ENCODE results near the gene CLPTM1L.
"Not testable (repeated sequence)": the region's sequence is repeated elsewhere in the genome, so short reads cannot be mapped to it uniquely, and the experiment has no call there.

CLPTM1L gene

DNA sequence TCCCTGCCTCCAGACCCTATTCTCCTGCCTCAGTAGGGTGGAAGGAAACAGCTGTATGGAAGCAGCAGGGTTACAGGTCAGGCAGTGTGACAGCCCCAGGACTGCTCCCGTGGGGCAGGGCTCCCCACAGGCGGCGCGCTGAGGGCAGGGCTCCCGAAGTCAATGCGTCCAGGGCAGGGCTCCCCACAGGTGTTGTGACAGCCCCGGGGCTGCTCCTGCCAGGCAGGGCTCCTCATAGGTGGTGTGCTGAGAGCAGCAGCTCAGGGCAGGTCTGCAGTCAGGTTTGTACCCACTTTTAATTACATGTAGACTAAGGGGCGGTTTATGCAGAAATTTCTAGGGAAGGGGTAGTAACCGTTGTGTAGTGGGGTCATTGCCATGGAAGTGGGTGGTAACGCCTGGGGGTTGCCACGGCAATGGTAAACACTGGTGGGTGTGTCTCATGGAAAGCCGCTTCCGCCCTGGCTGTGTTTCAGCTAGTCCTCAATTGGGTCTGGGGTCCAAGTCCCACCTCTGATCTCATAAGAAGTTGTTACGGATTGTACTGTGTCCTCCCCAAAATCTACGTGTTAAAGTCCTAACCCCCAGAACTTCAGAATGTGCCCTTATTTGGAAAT is 33.4 kb downstream of the CLPTM1L start:
- no peak for DNase-seq

DNA sequence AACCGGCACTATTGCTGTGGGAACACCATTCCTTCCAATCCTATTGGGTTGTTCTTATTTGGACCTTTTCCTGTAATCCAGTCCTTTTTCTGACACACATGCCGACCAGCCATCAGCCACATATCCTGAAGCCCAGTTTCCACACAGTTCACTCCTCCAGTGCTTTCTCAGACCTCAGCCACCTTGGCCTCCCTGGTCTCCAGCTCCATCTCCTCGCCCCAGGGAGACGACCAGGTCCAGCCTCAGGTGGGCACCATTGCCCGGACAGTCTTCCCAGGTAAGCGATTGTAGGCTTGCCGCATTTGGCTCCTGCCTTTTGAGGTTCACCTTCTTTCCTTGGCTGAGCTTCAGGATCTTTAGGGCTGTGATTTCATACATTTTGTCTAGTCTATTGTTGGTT is 34.8 kb downstream of the CLPTM1L start:
- DNase-seq, result no peak

DNA sequence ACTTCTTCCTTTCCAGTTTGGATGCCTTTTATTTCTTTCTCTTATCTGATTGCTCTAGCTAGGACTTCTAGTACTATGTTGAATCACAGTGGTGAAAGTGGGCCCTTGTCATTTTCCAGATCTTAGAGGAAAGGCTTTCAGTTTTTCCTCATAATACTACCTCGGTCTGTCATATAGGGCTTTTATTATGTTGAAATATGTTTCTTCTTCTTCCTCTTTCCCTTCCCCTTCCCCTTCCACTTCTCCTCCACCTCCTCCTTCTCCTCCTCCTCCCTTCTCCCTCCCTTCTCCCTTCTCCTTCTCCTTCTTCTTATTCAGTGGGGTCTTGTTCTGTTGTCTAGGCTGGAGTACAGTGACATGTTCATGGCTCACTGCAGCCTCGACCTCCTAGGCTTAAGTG is 40.9 kb downstream of the CLPTM1L start:
- no peak for DNase-seq

DNA sequence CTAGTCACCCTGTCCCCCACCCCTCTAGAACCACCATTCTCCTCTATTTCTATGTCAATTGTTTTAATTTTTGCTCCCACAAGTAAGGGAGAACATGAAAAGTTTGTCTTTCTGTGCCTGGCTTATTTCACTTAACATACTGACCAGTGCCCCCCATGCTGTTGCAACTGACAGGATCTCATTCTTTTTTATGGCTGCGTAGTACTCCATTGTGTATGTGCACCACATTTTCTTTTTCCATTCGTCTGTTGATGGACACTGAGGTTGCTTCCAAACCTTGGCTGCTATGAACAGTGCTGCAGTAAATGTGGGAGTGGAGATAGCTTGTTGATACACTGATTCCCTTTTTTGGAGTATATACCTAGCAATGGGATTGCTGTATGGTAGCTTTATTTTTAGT is 42.6 kb downstream of the CLPTM1L start:
- DNase-seq, result no peak

DNA sequence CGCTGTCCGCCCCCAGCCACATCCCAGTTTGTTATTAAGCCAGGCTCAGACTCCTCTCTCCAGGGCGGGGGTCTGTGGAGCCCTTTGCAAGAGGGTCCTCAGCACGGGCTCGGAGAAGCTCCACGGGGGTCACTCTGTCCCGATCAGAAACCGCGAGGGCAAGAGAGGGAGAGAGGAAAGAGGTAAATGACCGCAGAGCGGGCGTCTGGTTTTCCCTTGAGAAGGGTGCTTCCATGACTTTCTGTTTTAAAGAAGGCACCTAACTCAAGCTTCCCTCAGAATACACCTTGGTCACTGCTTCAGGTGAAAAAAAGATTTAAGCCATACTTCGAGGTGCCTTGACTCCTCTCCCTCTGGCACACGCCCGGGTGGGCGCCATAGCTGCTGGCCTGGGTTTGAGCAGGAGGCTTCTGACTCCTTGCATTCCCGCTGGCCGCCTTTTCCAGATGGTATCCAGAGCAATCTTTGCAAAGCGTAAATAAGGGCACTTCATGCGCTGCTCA is 44.3 kb downstream of the CLPTM1L start:
- no peak for DNase-seq

DNA sequence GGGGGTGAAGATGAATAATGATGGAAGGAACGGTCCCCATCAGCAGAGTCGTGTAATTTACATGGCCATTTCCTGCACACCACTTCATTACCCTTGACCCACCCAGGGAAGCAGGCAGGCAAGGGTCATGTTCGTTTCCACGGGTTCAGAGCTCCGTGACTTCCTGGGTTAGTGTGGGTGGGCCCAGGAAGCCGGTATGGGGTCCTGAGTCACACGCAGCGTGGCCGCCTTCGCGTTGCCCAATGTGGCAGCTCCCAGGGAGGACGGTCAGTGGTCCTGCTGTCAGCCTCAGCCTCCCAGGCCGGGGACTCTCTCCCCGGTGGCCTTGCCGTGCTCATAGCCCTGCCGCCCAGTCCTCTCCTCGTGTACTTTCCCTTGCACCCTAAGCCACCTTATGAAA is 44.9 kb downstream of the CLPTM1L start:
- DNase-seq, result no peak

DNA sequence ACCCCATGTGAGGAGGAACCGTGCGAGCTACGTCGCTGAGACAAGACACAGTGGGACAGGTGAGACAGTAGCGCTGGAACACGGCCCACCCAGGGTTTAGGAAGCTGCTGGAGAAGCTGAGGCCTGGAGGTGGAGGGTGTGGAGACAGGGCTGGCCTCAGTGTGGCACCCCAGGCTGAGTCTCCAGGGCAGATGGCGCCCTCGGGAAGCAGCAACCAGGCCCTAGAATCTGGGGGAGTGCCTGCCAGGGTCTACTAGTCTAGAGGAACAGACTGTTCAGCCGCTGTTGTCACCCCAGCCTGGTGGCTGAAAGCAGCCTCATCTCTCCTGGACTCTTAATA is 45.4 kb downstream of the CLPTM1L start:
- no peak for DNase-seq

DNA sequence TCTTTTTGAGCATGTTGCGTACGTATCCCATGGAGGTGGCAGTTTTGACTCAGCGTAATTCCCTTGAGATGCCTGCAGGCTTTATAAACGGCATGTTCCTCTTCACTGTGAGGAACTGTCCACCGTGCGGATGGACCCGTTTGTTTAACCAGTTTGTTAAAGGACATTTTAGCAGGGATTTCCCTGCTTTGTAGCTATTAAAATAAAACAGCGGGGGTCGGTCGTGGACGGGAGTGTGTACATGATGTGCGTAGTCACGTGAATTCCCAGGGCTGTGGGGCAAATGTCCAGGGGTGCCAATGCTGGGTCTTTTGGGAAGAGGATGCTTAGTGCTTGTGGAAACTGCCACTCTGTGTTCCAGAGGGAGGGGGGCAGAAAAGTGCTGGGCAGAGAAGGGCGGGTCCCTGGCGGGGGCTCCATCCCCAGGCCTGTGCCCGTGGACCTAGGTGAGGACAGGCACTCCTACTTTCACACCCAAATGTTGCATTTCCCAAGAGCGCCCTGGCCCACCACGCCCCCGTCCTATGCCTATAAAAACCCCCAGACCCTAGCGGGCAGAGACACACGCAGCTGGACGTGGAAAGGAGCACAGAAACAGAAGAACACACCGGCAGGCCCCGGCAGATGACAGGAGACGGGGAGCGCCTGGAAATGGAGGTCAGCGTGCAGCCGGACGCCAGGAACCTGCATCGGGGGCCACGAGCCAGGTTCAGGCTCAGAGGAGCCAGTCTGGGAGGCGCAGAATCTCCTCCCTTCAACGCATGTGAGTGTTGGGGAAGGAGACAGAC is 46.0 kb downstream of the CLPTM1L start:
- no peak for DNase-seq

DNA sequence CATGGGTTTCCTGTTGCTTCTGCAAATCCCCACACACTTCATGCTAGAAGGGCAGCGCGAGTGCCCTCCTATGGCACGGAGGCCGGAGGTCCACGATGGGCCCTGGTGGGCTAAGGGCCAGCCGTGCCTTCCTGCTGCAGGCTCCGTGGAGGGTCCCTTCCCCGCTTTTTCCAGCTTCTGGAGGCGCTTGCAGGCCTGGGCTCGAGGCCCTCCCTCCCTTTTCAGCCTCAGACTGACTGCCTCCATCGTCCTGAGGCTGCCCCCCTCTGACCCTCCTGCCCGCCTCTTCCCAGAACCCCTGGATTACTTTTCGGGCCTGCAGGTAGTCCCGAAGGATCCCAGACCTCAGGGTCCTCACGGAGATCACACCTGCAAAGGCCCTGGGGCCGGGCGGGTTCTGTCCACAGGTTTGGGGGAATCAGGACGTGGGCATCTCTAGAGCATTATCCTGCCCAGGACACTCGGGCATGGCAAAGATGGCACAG is 46.8 kb downstream of the CLPTM1L start:
- no peak for DNase-seq

DNA sequence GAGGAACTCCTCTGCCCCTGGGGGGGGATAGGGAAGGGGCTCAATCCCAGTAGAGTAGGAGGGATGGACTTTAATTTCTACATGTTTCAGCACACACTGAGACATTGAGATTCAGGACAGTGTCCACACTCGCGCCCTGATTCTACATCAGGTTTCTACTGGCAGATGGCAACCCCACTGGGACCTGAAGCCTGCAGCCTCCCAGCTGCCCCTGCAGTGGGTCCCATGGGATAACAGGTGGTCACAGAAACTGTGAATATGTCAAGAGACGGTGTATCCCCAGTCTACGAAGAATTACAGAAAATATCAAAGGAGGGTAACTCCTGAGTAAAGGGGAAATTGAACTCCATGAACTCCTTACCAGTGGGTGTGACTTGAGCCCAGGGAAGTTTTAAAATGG is 47.7 kb downstream of the CLPTM1L start:
- no peak for DNase-seq

DNA sequence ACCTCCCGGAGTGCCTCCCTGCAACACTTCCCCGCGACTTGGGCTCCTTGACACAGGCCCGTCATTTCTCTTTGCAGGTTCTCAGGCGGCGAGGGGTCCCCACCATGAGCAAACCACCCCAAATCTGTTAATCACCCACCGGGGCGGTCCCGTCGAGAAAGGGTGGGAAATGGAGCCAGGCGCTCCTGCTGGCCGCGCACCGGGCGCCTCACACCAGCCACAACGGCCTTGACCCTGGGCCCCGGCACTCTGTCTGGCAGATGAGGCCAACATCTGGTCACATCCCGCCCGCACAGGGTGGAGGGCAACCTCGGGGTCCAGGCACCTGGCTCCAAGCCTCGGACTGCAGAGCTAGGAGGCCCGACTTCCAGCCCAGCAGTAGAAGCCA is 49.3 kb downstream of the CLPTM1L start:
- no peak for DNase-seq

DNA sequence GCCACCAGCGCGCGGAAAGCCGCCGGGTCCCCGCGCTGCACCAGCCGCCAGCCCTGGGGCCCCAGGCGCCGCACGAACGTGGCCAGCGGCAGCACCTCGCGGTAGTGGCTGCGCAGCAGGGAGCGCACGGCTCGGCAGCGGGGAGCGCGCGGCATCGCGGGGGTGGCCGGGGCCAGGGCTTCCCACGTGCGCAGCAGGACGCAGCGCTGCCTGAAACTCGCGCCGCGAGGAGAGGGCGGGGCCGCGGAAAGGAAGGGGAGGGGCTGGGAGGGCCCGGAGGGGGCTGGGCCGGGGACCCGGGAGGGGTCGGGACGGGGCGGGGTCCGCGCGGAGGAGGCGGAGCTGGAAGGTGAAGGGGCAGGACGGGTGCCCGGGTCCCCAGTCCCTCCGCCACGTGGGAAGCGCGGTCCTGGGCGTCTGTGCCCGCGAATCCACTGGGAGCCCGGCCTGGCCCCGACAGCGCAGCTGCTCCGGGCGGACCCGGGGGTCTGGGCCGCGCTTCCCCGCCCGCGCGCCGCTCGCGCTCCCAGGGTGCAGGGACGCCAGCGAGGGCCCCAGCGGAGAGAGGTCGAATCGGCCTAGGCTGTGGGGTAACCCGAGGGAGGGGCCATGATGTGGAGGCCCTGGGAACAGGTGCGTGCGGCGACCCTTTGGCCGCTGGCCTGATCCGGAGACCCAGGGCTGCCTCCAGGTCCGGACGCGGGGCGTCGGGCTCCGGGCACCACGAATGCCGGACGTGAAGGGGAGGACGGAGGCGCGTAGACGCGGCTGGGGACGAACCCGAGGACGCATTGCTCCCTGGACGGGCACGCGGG is 49.9 kb downstream of the CLPTM1L start, which contains the start of gene TERT:
Gene TERT (minus strand): TSS at position 234 of the 815 bp plus-strand sequence. CDS start 79 bp downstream, at position 155.
- peak; percentile 82 for DNase-seq

DNA sequence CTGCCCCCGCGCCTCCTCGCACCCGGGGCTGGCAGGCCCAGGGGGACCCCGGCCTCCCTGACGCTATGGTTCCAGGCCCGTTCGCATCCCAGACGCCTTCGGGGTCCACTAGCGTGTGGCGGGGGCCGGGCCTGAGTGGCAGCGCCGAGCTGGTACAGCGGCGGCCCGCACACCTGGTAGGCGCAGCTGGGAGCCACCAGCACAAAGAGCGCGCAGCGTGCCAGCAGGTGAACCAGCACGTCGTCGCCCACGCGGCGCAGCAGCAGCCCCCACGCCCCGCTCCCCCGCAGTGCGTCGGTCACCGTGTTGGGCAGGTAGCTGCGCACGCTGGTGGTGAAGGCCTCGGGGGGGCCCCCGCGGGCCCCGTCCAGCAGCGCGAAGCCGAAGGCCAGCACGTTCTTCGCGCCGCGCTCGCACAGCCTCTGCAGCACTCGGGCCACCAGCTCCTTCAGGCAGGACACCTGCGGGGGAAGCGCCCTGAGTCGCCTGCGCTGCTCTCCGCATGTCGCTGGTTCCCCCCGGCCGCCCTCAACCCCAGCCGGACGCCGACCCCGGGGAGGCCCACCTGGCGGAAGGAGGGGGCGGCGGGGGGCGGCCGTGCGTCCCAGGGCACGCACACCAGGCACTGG is 50.6 kb downstream of the CLPTM1L start:
- DNase-seq, result no peak

DNA sequence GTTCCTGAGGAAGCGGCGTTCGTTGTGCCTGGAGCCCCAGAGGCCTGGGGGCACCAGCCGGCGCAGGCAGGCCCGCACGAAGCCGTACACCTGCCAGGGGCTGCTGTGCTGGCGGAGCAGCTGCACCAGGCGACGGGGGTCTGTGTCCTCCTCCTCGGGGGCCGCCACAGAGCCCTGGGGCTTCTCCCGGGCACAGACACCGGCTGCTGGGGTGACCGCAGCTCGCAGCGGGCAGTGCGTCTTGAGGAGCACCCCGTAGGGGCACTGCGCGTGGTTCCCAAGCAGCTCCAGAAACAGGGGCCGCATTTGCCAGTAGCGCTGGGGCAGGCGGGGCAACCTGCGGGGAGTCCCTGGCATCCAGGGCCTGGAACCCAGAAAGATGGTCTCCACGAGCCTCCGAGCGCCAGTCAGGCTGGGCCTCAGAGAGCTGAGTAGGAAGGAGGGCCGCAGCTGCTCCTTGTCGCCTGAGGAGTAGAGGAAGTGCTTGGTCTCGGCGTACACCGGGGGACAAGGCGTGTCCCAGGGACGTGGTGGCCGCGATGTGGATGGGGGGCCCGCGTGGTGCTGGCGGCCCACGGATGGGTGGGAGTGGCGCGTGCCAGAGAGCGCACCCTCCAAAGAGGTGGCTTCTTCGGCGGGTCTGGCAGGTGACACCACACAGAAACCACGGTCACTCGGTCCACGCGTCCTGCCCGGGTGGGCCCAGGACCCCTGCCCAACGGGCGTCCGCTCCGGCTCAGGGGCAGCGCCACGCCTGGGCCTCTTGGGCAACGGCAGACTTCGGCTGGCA is 51.3 kb downstream of the CLPTM1L start:
- no peak for DNase-seq

DNA sequence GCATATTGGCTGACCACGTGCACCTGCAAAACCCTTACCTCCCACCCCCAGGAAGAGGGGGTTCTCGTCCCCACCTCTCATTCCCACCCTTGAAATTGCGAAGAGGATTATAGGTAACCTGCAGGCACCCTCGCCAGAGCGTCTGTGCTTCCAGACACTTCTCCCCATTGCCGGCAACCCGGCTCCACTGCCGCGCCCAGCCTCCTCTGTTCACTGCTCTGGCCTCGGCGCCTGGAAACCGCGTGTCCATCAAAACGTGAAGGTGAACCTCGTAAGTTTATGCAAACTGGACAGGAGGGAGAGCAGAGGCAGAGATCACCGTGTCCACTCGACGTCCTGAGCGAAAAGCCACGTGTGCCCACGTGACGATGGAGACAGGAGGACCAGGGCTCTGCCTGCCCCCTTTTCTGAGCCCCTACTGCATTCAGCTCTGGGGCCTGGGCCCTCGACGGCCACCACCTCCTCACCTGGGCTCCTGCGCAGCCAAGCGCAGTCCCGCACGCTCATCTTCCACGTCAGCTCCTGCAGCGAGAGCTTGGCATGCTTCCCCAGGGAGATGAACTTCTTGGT is 52.0 kb downstream of the CLPTM1L start:
- no peak for DNase-seq

DNA sequence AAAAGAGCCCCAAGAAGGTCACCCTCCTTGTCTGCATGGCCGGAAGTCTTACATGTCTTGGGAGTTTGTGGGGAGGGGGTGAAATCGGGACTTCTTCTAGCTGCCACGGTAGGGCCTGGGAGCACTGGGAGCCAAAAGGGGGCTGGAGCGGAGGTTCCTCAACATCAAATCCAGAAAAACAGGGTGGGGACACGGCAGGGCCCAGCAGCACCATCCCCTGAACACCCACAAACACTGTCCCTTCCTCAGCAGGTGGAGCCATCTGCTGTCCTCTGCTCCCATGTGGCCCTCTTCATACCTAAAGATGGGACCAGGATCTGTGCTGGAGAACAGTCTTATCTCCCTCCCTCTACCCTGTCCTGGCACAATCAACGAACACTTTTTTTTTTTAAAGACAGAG is 52.8 kb downstream of the CLPTM1L start:
- DNase-seq, result no peak

DNA sequence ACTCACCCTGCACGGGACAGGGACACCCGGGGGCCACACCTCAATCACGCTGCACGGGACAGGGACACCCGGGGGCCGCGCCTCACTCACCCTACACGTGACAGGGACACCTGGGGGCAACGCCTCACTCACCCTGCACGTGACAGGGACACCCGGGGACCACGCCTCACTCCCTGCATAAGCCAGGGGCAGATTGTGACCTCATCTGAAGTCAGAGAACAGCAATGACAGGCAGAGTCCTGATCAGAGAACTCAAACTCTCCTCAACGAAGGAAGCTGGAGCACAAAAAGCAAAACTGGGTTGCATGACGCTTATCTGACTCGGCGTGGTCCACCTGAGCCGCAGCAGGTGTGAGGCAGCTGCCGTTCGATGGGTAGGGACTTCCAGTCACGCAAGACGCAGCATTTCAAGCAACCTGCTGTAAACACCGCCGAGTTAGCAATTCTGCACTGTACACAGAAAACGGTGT is 53.3 kb downstream of the CLPTM1L start:
- no peak for DNase-seq

DNA sequence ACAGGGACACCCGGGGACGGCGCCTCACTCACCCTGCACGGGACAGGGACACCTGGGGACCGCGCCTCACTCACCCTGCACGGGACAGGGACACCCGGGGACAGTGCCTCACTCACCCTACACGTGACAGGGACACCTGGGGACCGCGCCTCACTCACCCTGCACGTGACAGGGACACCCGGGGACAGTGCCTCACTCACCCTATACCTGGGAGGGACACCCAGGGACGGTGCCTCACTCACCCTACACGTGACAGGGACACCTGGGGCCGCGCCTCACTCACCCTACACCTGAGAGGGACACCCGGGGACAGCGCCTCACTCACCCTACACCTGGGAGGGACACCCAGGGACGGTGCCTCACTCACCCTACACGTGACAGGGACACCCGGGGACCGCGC is 53.9 kb downstream of the CLPTM1L start:
- DNase-seq, result not testable (repeated sequence)

DNA sequence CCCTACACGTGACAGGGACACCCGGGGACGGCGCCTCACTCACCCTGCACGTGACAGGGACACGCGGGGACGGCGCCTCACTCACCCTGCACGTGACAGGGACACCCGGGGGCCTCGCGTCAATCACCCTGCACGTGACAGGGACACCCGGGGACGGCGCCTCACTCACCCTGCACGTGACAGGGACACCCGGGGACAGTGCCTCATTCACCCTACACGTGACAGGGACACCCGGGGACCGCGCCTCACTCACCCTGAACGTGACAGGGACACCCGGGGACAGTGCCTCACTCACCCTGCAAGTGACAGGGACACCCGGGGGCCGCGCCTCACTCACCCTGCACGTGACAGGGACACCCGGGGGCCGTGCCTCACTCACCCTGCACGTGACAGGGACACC is 55.3 kb downstream of the CLPTM1L start:
- DNase-seq, result not testable (repeated sequence)

DNA sequence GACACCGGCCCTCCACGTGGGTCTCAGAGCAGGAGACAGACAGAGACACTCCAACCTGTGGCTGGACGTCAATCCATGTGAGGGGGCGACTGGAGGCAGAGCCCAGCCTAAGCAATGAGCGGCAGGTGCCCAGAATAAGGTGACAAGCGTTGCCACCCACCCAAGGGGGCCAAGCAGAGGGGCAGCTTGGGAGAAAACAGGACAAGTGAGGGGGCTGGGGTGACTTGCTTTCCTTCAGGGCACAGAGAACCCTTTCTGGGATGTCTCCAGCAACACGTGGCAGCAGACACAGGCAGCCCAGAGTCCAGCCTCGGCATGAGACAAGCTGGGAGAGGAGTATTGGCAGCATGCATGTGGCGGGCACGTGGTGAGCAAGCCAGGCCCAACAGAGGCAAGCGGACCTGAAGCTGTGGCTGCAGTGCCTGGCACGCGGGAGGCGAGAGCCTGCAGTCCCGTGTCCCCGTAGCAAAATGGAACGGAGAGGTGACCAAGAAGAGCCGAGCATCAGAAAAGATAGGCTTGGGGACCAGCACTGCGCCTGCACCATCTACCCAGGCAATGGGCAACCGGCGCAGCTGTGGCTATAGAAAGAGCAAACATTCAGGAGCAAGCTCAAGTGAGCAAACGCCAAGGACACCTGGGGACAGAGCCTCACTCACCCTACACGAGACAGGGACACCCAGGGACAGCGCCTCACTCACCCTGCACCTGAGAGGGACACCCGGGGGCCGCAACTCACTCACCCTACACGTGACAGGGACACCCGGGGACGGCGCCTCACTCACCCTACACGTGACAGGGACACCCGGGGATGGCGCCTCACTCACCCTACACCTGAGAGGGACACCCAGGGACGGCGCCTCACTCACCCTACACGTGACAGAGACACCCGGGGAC is 56.2 kb downstream of the CLPTM1L start:
- no peak for DNase-seq

DNA sequence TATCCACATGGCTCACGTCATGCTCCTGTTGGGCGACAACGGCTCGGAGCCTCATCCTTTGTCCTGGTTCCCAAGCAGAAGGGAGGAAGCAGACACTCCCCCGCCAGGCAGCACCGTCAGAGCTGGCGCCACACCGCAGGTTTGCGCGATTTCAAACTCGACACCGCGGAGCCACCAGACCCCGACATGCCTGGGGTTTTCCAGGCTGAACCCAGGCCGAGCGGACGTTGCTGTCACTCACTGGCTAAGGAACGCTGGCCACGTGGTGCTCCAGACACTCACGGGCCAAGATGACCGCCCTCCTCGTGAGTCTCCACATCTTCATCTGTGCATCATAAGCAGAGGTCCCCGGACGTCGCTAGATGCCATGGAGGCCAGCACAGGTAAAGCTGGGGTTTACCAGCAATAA is 59.0 kb downstream of the CLPTM1L start:
- DNase-seq, result no peak

All from CD4-positive, alpha-beta T cell treated with Interleukin-21 for 1 hour (primary cell).